Stimulated activated CD4-positive, alpha-beta T cell treated with anti-CD3 and anti-CD28 coated beads, Interleukin-4, amount 100 ng/mL, for 48 hours (primary cell): ENCODE measurements around the gene NFILZ.

Experiments
- DNase-seq, 2 donors: peaks; one replicate each; pipeline ENCODE4 v3.0.0-alpha.2; 2020; ENCODE audit warnings: low read depth in 2 of 2

Gene NFILZ

DNA sequence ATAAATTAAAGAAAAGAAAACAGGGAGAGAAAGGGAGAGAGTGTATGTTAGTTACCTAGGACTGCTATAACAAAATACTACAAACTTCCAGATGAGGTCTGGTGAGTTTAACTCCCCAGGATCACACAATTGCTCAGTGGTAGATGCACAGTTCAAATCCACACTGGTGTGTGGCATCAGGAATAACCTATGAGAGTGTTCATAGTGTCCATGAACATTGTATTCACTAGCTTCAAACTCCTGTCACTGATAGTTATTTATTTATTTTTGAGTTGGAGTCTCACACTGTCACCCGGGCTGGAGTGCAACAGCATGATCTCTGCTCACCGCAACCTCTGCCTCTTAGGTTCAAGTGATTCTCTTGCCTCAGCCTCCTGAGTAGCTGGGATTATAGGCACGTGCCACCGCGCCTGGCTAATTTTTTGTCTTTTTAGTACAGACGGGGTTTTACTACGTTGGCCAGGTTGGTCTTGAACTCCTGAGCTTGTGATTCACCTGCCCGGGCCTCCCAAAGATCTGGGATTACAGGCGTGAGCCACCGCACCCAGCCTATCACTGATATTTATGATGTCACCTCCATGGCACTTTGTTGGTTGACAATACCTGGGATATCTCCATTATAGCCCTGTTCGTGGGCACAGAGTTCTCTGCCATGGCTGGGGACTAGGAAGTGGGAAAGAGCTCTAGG lies at the start of gene NFILZ:
Gene NFILZ, plus strand, starts transcription at position 638 of the 688 bp plus-strand sequence. CDS start 46,133 bp downstream, outside the sequence.
- DNase-seq, result no peak

DNA sequence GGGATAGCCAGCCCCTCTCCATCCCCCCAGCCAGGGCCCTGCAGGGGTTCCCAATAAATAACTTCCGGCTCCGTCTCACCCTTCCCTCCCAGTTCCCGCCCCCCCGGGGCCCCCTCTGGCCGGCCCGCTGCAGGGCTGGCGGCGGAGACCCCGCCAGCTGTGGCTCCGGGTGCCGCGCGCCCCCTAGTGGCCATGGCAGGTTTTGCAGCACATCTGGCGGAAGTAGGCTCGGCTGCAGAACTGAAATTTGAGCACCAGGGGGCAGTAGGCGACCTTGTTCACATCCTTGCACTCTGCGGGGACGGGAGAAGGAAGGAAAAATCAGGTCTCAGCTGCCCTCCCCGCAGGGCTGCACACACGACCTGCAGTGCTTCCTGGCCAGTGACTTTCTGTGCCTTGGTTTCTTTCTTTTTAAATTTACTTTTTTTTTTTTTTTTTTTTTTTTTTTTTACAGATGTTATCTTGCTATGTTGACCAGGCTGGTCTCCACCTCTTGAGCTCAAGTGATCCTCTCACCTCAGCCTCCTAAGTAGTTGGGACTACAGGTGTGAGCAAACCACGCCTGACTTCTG lies 49.6 kb upstream of the NFILZ start:
- peak; percentile 77 to 86 for DNase-seq

- DNase-seq, result no peak
Observed at GRCh38 chr19:8584965-8585893, 45.2 kb upstream of the NFILZ start.

DNA sequence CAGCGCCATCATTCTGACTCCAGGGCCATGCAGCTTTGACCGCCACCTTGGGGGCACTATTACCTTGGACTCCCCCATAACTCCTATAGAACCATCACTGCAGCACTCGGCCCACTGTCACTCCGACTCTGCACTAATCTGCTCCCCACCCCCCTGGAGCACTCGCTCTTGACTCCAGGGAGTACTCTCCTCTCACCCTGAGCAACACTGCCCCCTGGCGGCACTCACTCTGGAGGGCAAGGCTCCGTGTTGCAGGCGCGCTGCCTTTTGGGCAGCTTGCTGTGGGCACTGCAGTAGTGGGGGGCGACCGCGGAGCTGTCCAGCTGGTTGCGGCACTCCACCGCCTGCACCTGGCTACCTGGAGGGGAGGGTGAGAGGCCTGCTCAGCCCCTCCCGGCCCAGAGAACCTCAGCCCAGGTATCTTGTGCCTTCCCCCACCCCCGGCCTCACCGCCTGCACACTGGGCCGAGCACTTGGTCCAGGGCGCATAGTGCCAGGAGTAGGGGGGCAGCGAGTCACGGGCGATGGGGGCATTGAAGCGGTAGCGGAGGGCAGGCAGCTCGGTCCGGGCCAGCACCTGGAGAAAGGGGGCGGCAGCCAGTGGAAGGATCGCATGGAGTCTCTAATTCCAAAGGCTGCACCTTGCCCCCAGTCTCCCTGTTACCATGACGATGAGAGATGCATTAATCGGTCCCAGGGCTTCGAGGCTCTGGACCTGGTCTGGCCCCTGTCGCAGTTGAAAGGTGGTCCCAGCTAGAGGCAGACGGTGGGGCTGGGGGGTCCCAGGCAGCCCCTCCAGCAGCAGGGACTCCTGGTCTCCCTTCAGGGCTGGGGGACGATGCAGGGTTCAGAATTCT lies 44.3 kb upstream of the NFILZ start:
- peak in 1 of 2 donors; percentile 68 for DNase-seq

- DNase-seq, result no peak
Observed at GRCh38 chr19:8589177-8589714, 41.2 kb upstream of the NFILZ start.

- DNase-seq, result peak; percentile 92 to 98
Observed at GRCh38 chr19:8592231-8593009, 38.0 kb upstream of the NFILZ start.

DNA sequence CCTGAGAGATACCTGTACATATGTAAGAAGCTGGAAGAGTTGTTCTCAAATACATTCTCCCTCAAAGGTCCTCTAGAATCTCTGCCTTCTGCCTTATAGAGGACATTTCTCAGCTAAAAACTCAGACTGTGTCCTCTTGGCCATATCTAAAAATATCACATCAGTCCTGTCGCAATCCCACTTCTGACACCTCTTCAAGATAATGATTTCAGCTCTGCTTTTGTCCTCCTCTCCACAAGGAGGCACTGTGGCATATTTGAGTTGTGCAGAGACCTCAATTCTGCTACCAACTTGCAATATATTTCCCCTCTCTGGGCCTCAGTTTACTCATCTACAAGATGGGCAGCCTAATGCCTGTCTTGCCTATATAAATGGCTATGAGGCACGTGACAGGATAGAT lies 36.5 kb upstream of the NFILZ start:
- no peak for DNase-seq

- no peak for DNase-seq
Observed at GRCh38 chr19:8595651-8596050, 34.8 kb upstream of the NFILZ start.

DNA sequence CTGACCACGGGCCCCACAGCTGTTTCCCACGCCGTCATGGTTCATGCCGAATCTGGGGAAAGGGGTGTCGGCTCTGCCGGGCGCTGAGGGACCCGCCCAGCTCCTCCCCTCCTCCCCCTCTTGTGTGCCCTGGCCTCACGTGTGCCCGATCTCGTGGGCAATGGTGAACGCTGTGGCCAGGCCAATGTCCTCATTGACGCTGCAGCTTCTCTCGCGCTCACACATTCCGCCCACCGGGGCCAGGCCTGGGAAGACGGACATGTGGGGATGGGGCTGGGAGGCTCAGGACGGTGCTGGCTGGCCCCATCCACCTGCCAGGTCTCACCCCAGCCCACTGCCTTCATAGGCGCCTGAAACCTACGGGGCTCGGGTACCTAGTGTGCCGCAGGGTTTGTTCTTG lies 34.3 kb upstream of the NFILZ start:
- DNase-seq, result no peak

DNA sequence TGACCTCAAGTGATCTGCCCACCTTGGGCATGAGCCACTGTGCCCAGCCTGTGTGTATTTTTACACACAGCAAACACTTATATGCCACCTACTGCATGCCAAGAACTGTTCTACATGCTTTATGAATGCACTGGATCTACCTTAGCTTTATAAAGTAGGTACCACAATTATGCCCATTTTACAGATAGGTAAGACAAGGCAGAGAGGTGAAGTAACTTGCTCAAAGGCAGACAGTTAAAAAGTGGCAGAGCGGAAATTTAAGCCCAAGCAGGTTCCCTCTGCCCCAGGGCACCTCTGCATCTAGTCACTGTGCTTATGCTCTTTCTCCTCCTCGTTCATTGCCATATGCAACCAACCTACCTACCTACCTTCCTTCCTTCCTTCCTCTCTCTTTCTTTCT lies 30.4 kb upstream of the NFILZ start:
- no peak for DNase-seq

DNA sequence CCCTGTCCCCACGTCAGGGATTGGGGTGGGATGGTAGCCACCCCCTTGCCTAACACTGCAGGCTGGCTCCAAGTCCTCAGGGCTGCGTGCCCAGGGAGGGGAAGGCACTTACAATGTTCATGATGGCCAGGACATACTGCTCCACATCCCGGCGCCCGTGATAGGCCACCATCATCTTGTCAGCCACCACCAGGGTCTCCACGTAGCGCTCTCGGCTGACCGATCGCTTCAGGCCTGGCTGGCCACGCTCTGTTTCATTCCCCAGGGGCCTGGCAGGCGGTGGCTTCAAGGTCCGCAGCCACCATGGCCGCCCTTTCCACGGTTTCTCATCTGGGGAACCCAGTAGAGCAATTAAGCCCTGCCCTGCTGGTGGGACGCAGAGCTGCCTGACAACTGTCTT lies 29.6 kb upstream of the NFILZ start:
- no peak for DNase-seq

DNA sequence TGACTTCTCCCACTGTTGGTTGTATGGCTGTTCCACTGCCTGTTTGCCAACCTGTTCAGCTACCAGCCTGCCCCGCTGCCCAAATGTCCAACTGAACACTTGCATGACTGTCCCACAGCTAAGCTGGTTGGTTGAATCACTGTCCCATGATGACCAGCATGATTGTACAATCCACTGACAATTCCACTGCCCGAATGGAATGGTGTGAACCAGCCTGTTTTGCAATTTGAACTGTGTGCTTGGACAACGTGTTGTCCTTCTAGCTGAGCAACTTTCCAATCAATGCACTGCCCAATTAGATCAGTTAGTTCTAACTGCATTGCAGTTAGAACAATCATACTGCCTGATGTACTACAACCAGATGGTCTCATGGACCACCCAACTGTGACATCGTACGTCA lies 28.6 kb upstream of the NFILZ start:
- no peak for DNase-seq

DNA sequence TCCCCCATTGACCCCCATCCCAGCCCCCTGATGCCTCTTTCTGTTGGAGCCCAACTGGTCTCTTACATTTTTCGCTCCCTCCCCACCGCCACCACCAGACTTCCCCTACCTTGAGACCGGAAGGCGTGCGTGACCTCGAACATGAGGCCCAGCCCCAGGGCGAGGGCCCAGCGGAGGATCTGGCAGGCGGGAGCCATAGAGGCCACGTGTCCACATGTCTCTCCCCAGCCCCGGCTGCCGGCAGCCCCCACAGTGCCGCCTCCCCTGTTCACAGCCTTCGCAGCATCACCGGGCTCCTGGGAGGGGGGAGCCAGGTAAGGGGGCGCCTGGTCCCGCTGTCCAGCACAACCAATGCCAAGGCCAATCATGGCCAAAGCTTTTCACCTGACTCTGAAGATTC lies 24.9 kb upstream of the NFILZ start:
- DNase-seq, result no peak

GRCh38 chr19:8607386-8607785 lies 23.0 kb upstream of the NFILZ start:
- DNase-seq, result no peak

- no peak for DNase-seq
Observed at GRCh38 chr19:8608941-8609278, 21.5 kb upstream of the NFILZ start.

DNA sequence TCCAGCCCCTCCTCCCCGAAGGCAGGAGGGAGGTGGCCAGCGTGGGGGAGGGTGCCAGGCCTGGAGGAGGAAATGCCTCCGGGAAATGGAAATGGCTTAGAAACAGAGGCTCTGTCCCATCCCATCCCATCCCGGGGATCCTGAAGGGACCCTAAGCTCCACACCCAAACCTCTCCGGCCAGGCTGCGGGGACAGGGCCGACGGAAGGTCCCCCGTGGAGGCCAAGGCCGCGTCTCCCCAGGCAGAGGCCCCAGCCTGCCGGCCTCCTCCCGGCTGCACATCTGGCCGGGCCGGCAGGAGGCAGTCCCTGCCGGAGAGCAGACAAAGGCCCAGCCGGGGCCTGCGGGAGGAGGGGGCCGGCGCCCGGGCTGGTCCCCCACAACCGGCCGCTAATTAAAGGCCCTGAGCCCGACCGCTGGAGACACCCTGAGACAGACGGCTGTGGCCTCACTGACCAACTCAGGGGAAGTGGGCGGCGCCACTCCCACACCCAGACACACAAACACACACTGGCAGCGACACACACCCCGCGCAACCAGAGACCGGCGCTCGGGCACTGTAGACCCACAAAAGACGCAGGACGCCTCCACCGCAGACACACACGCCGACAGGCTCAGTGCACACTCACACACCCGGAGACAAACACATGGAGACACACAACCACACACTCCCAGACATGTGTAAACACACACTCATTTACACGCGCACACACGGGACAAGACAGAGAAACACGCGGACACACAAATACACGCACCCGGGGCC lies 21.0 kb upstream of the NFILZ start:
- DNase-seq, result peak in 1 of 2 donors; percentile 13

- peak in 1 of 2 donors; percentile 18 for DNase-seq
Observed at GRCh38 chr19:8610041-8610935, 20.1 kb upstream of the NFILZ start, which contains the start of gene ADAMTS10. TSS of gene ADAMTS10 (minus strand) at chr19:8610715. CDS start at chr19:8605710, 5,005 bp downstream.

- no peak for DNase-seq
Observed at GRCh38 chr19:8610936-8611300, 19.5 kb upstream of the NFILZ start.

DNA sequence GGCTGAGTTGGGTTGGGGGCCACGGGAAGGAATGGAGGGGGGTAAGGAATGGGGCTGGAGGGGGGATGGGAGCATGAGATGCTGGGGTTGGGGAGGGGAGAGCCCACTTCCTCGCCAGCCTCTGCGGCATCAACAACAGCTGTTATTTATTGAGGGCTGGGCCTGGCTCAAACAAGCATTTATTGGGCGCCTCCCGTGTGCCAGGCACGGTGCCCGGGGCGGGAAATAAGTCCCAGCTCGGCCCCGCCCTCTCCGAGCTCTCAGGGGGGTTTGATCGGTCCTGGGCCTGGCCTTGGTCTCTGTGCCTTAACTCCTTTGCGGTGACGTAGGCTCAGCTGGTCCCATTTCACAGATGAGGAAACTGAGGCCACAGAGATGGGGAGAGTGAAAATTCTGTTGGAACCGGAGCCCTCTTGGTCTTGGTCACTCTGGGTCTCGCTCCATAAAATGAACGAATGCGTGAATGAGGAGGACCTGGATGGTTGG lies 19.0 kb upstream of the NFILZ start:
- DNase-seq, result no peak
